HG03520 (cell line): Measurements from ENCODE around the gene GOLGA5.

Experiments
- ATAC-seq: cut with Tn5 transposase; IDR thresholded peaks from one replicate; pipeline ENCODE4 v1.9.1; 2021; ENCODE audit warnings: mild to moderate bottlenecking, moderate library complexity; ENCODE audit not compliant: unreplicated experiment

GOLGA5 gene

GRCh38 chr14:92874962-92875661 lies 81.0 kb downstream of the GOLGA5 start:
- ATAC-seq, result no peak

DNA sequence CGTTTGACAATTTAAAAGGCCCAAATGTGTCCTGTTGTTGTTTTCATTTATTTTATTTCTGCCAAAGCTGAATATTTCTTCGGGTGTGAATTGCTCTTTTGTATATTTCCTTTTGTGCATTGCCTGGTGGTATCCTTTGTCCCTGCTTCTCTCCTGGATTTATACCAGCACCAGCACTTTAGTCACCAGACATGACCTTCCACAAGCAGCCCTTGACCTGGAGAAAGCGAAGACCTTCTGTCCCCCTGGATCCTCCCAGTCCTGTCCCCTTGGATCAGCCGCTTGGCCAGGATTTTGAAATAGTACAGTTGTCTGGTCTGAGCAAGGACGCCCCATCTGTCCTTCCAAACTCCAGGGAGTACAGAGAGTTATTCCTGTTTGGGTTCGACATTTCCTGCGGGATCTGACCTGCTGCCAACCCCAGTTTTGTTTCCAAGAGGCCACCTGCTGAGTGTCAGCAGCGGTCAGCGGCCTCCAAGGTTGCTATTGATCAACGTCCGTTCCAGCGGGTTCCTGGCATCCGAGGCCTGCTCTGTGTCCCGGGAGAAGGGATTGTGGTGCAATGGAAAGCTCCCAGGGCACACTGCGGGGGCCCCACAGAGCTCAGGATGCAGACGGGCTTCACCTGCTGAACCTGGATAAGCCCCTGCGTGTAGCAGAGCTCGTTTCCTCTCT lies 83.8 kb downstream of the GOLGA5 start:
- ATAC-seq, result no peak

DNA sequence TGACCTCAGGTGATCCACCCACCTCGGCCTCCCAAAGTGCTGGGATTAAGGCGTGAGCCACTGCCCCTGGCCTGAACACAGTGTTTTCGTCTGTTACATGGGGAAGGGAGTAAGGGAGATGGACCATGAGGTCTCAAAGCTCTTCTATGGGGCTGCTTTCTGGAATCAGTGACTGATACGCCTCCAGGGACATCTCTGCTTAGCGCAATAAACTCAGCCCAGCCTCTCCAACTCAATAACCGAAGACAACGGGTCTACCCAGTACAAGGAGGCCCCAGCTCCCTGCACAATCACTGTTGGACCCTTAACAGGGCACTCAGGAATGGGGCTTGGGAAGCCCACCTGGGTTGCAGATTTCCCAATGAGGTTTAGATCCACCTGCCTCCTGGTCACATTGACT lies 86.2 kb downstream of the GOLGA5 start:
- ATAC-seq, result no peak

- no peak for ATAC-seq
Measured at GRCh38 chr14:92880851-92881250, 86.7 kb downstream of the GOLGA5 start.

DNA sequence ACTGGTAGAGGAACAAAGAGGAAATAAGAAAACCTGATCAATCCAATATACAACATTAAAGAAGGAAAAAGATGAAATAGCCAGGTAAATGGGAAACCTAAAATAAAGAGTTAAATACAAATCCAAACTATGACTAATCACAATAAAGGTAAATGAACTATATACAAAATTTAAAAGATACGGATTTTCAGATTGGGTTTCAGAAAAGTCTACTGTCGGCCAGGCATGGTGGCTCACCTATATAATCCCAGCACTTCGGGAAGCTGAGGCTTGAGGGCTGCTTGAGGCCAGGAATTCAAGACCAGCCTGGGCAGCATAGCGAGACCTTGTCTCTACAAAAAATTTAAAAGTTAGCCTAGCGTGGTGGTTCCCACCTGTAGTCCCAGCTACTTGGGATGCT lies 89.0 kb downstream of the GOLGA5 start:
- ATAC-seq, result no peak

DNA sequence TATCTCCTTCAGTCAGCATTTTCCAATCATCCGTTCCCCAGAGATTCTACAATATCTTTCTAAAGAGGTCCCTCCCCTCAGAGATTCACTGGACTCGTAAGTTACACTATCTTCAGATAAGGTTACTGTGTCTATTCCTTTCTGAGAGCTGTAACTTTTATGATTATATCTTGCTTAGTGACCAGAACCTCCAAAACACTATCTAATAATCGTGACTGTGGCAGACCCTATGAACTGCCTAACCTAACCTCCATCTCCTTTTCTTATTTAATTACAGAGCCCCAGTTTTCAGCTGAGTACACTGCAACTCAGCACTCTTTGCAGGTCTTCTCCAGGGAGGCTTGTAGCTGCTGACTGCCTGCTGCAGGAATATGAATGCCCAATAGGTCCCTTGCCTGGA lies 90.3 kb downstream of the GOLGA5 start:
- no peak for ATAC-seq

DNA sequence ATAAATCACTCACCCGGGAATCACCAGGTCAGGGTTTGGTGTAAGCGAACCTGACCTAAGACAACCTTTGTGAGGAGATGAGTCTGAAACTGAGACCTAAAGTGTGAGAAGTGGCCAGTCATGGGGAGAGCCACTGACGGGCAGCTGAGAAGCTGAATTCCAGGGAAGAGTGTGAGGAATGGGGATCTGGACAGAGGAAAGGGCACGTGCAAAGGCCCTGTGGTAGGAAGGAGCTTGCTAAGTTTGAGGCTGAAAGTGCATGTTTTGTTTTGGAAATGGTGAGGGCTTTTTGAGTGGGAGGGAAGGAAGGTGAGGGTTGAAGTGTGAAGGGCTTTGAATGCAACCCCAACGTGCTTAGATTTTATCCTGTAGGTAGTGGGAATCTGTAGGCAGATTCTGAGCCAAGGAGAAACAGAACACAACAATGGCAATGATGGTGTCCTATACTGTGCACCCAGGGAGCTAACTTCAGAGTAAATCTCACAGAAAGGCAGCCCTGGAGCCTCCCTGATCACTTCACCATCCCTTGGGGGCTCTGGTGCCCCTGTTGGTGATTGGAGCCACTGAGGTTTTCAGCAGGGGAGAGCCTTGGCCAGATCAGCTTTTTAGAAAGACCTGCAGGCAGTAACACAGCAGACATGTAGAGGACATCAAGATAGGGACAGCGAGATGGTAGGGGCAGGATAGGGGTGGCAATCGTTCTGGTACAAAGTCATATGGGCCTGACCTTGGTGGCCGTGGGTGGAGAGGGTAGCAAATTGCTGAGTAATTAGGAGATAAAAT lies 91.4 kb downstream of the GOLGA5 start:
- no peak for ATAC-seq

DNA sequence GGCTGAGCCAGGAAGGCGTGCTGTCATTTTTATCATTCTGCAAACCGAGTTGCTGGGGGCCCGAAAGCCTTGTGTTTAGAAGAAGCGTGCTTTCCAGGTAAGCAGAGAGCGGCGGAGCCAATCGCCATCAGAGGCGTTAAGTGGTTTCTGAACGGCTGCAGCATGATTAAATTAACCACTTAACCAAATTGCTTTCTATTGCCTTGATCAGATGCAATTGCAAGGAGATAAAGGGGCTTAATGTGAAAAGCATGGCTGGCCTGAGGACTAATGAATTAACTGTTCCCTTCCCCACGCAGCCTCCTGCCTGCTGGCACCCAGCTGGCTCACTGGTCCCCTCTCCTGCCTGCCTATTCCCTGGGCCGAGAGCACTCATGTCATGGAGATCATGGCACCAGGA lies 92.2 kb downstream of the GOLGA5 start:
- ATAC-seq, result no peak

DNA sequence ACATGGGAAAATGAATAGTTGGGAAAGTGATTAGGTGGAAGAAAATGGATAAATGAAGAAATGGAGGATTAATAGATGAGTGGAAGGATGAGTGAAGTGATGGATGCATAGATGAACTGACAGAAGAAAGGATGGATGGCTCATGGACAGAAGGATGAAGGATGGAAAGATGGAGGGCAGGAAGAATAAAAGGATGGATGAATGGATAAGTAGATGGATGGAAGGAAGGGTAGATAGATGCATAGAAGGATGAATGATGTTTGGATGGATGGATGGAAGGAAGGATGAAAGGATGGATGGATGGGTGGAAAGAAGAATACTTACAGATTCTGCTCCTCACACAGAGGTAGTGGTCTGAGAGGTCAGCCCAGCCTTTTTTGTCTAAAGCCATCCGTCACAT lies 93.1 kb downstream of the GOLGA5 start:
- ATAC-seq, result no peak

- ATAC-seq, result no peak
Measured at GRCh38 chr14:92888896-92889295, 94.8 kb downstream of the GOLGA5 start.
